ENCODE results near the gene DPP9. TPM values are rescaled to one million over a fixed set of nuclear protein-coding genes. Genes with fewer than 3 reads are reported as not detected.

Gene DPP9
- total RNA-seq, 1 experiment from 2014 or later: 46.4 TPM

GRCh38 chr19:4673726-4674125 is 49.9 kb downstream of the DPP9 start:
- Mint-ChIP-seq H3K27ac (no peak overlapping the region), H3K9me3 (no peaks in the 10 kb centered on the region), H3K4me3 (no peak overlapping the region), H3K4me1 (peaks cover 8 to 26% of the 10 kb centered on the region in 2 experiments), H3K36me3 (ENCODE audit: insufficient read depth in 1 of 3, low read depth in 3 of 3) (peaks cover 0 to 11% (median 2%) of the 10 kb centered on the region in 3 experiments; a peak in 5 of 7 replicates), H3K27me3 (ENCODE audit: low read depth) (no peaks in the 10 kb centered on the region)
- H3K4me1 ChIP-seq (ENCODE audit: insufficient read depth, low read length): peaks cover 3% of the 10 kb centered on the region; the same call in 1 of the 2 replicates
- H3K23ac ChIP-seq (ENCODE audit: insufficient read length, low read depth, low read length): no peak overlapping the region
- H3K14ac ChIP-seq (ENCODE audit: insufficient read depth, low read length): no peak overlapping the region
- H4K91ac ChIP-seq (ENCODE audit: insufficient read length, low read depth, low read length): no peak overlapping the region
- no peak overlapping the region for H2BK12ac ChIP-seq (ENCODE audit: insufficient read length, low read depth, low read length)
- H3K27me3 ChIP-seq (ENCODE audit: insufficient read depth, low read length): no peaks in the 10 kb centered on the region
- no peak overlapping the region for H2BK15ac ChIP-seq (ENCODE audit: low read depth, low read length)
- H2AK5ac ChIP-seq (ENCODE audit: insufficient read length, low read length): no peak overlapping the region
- no peak overlapping the region for H2BK5ac ChIP-seq (ENCODE audit: insufficient read length, low read length)
- no peaks in the 10 kb centered on the region for H3K79me1 ChIP-seq (ENCODE audit: insufficient read depth, low read depth, low read length, poor library complexity, severe bottlenecking)
- H3K9ac ChIP-seq (ENCODE audit: extremely low read depth, insufficient read length, low read length): no peak overlapping the region
- H3K4me2 ChIP-seq (ENCODE audit: insufficient read depth, insufficient read length, low read length): no peak overlapping the region
- DNase-seq: no peak
- no peak overlapping the region for H3K4ac ChIP-seq (ENCODE audit: low read depth, low read length)
- no CpG with 5 or more reads among the region's 4 CpGs for WGBS (ENCODE audit: extremely low coverage, insufficient read length, low lambda C conversion rate)
- no peaks in the 10 kb centered on the region for H4K20me1 ChIP-seq (ENCODE audit: control insufficient read depth, insufficient read depth, insufficient read length)
- H4K5ac ChIP-seq (ENCODE audit: insufficient read length, low read depth, low read length): no peak overlapping the region
- no peak overlapping the region for H2BK20ac ChIP-seq (ENCODE audit: low read depth, low read length, poor library complexity, severe bottlenecking)
- no peak overlapping the region for H3T11ph ChIP-seq (ENCODE audit: low read length)
- no peak overlapping the region for H2AFZ ChIP-seq (ENCODE audit: low read length)
- H3K9me3 ChIP-seq (ENCODE audit: control insufficient read depth, low read depth, low read length): no peaks in the 10 kb centered on the region
- H3K18ac ChIP-seq (ENCODE audit: insufficient read length, low read depth, low read length): no peak overlapping the region
- no peak overlapping the region for H4K8ac ChIP-seq (replicated peaks; ENCODE audit: insufficient read length, low read depth, low read length)
- TF ChIP-seq, protein P1, sequence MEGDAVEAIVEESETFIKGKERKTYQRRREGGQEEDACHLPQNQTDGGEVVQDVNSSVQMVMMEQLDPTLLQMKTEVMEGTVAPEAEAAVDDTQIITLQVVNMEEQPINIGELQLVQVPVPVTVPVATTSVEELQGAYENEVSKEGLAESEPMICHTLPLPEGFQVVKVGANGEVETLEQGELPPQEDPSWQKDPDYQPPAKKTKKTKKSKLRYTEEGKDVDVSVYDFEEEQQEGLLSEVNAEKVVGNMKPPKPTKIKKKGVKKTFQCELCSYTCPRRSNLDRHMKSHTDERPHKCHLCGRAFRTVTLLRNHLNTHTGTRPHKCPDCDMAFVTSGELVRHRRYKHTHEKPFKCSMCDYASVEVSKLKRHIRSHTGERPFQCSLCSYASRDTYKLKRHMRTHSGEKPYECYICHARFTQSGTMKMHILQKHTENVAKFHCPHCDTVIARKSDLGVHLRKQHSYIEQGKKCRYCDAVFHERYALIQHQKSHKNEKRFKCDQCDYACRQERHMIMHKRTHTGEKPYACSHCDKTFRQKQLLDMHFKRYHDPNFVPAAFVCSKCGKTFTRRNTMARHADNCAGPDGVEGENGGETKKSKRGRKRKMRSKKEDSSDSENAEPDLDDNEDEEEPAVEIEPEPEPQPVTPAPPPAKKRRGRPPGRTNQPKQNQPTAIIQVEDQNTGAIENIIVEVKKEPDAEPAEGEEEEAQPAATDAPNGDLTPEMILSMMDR (conservative IDR thresholded peaks at IDR 0.05): no peak
- no peak overlapping the region for H3K56ac ChIP-seq (ENCODE audit: insufficient read length, low read depth, low read length)
- no peak overlapping the region for H2BK120ac ChIP-seq (ENCODE audit: low read depth, low read length, poor library complexity, severe bottlenecking)
- peaks cover 6% of the 10 kb centered on the region for H3K23me2 ChIP-seq (ENCODE audit: insufficient read length, low read depth, low read length, poor library complexity, severe bottlenecking)
- H3K27ac ChIP-seq (ENCODE audit: insufficient read length, low read depth, low read length): no peak overlapping the region
- H3K79me2 ChIP-seq (ENCODE audit: insufficient read depth, low read length): no peaks in the 10 kb centered on the region
